ENCODE results near the gene CKAP2. TPM values are rescaled to one million over a fixed set of nuclear protein-coding genes. Genes with fewer than 3 reads are reported as not detected.

Gene CKAP2
- total RNA-seq, 1 experiment from 2014 or later, result 80.2 TPM

DNA sequence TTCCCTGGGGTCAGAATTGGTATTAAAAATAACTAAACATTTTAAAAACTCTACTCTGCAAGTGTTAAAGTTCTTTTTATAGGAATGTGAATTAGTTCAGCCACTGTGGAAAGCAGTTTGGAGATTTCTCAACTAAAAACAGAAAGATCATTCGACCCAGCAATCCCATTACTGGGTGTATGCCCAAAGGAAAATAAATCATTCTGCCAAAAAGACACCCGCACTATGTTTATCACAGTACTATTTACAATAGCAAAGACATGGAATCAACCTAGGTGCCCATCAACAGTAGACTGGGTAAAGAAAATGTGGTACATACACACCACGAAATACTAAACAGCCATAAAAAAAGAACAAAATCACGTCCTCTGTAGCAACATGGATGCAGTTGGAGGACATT lies 48.6 kb upstream of the CKAP2 start:
- Histone ChIP-seq H3K9me2 (ENCODE audit: insufficient read depth) (no peaks in the 10 kb centered on the region), H4K20me1 (ENCODE audit: insufficient read depth) (no peaks in the 10 kb centered on the region), H3K9me3 (ENCODE audit: control insufficient read depth in 1 of 2, insufficient read depth in 1 of 2, low read depth in 1 of 2, low read length in 2 of 2) (no peaks in the 10 kb centered on the region), H3K27ac (ENCODE audit: low read depth, low read length) (no peak overlapping the region), H3K4me2 (ENCODE audit: low read length) (no peak overlapping the region), H3K27me3 (ENCODE audit: insufficient read depth, low read length) (no peaks in the 10 kb centered on the region), H3K4me1 (ENCODE audit: control insufficient read depth in 1 of 2, insufficient read depth in 2 of 2, low read length in 2 of 2) (peaks cover 0 to 2% of the 10 kb centered on the region in 2 experiments; a peak in 2 of 4 replicates), H3K4me3 (replicated peaks in 1 of 2; ENCODE audit: low read depth in 1 of 2, low read length in 2 of 2) (no peak overlapping the region), H3K9ac (ENCODE audit: low read length) (no peak overlapping the region), H2AFZ (ENCODE audit: low read depth, low read length, poor library complexity, severe bottlenecking) (no peak overlapping the region), H3K79me2 (ENCODE audit: insufficient read depth, low read length) (no peaks in the 10 kb centered on the region), H3K36me3 (ENCODE audit: control insufficient read depth in 1 of 2, insufficient read depth in 2 of 2, low read length in 2 of 2) (no peaks in the 10 kb centered on the region)
- ATAC-seq (no peak), DNase-seq (ENCODE audit: low read depth, low spot score) (no peak)
- ChIA-PET RAD21 (ENCODE audit: low non-redundant PET in 1 of 2, low total read pairs in 2 of 2, uncharacterized antibody in 2 of 2, unreplicated experiment in 2 of 2) (no interaction called here), POLR2A (no interaction called here), CTCF (no interaction called here)
- intact Hi-C loops (cut with micrococcal nuclease), result no loop called here
- TF ChIP-seq SRF (IDR thresholded peaks at IDR 0.05; ENCODE audit: low read depth) (no peak), CBX3 (IDR thresholded peaks at IDR 0.05; ENCODE audit: low read depth) (no peak), SP1 (IDR thresholded peaks at IDR 0.05; ENCODE audit: low read depth) (no peak), POLR2AphosphoS5 (IDR thresholded peaks at IDR 0.05; ENCODE audit: low read depth, low read length) (no peak), YY1 (IDR thresholded peaks at IDR 0.05; ENCODE audit: extremely low read depth, insufficient replicate concordance, low read depth, low read length) (no peak), POLR2A (IDR thresholded peaks at IDR 0.05; ENCODE audit: borderline replicate concordance, extremely low read depth, insufficient read depth, insufficient read length) (no peak), ZFX (IDR thresholded peaks at IDR 0.05) (no peak), CEBPB (IDR thresholded peaks at IDR 0.05; ENCODE audit: low read depth) (no peak), EZH2phosphoT487 (IDR thresholded peaks at IDR 0.05; ENCODE audit: borderline replicate concordance) (no peak), ZNF274 (IDR thresholded peaks at IDR 0.05; ENCODE audit: low read depth, low read length) (no peak)
- TF ChIP-seq, protein P1, sequence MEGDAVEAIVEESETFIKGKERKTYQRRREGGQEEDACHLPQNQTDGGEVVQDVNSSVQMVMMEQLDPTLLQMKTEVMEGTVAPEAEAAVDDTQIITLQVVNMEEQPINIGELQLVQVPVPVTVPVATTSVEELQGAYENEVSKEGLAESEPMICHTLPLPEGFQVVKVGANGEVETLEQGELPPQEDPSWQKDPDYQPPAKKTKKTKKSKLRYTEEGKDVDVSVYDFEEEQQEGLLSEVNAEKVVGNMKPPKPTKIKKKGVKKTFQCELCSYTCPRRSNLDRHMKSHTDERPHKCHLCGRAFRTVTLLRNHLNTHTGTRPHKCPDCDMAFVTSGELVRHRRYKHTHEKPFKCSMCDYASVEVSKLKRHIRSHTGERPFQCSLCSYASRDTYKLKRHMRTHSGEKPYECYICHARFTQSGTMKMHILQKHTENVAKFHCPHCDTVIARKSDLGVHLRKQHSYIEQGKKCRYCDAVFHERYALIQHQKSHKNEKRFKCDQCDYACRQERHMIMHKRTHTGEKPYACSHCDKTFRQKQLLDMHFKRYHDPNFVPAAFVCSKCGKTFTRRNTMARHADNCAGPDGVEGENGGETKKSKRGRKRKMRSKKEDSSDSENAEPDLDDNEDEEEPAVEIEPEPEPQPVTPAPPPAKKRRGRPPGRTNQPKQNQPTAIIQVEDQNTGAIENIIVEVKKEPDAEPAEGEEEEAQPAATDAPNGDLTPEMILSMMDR (IDR thresholded peaks at IDR 0.05 in 2 of 3, conservative IDR thresholded peaks at IDR 0.05 in 1 of 3; ENCODE audit: borderline replicate concordance in 1 of 3, insufficient read depth in 1 of 3, low read depth in 2 of 3, low read length in 2 of 3), result no peak
- TF ChIP-seq, protein P2, sequence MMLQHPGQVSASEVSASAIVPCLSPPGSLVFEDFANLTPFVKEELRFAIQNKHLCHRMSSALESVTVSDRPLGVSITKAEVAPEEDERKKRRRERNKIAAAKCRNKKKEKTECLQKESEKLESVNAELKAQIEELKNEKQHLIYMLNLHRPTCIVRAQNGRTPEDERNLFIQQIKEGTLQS (IDR thresholded peaks at IDR 0.05), result no peak
- TF ChIP-seq, protein P3, sequence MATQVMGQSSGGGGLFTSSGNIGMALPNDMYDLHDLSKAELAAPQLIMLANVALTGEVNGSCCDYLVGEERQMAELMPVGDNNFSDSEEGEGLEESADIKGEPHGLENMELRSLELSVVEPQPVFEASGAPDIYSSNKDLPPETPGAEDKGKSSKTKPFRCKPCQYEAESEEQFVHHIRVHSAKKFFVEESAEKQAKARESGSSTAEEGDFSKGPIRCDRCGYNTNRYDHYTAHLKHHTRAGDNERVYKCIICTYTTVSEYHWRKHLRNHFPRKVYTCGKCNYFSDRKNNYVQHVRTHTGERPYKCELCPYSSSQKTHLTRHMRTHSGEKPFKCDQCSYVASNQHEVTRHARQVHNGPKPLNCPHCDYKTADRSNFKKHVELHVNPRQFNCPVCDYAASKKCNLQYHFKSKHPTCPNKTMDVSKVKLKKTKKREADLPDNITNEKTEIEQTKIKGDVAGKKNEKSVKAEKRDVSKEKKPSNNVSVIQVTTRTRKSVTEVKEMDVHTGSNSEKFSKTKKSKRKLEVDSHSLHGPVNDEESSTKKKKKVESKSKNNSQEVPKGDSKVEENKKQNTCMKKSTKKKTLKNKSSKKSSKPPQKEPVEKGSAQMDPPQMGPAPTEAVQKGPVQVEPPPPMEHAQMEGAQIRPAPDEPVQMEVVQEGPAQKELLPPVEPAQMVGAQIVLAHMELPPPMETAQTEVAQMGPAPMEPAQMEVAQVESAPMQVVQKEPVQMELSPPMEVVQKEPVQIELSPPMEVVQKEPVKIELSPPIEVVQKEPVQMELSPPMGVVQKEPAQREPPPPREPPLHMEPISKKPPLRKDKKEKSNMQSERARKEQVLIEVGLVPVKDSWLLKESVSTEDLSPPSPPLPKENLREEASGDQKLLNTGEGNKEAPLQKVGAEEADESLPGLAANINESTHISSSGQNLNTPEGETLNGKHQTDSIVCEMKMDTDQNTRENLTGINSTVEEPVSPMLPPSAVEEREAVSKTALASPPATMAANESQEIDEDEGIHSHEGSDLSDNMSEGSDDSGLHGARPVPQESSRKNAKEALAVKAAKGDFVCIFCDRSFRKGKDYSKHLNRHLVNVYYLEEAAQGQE (IDR thresholded peaks at IDR 0.05; ENCODE audit: low read depth), result no peak
- TF ChIP-seq, protein P4, sequence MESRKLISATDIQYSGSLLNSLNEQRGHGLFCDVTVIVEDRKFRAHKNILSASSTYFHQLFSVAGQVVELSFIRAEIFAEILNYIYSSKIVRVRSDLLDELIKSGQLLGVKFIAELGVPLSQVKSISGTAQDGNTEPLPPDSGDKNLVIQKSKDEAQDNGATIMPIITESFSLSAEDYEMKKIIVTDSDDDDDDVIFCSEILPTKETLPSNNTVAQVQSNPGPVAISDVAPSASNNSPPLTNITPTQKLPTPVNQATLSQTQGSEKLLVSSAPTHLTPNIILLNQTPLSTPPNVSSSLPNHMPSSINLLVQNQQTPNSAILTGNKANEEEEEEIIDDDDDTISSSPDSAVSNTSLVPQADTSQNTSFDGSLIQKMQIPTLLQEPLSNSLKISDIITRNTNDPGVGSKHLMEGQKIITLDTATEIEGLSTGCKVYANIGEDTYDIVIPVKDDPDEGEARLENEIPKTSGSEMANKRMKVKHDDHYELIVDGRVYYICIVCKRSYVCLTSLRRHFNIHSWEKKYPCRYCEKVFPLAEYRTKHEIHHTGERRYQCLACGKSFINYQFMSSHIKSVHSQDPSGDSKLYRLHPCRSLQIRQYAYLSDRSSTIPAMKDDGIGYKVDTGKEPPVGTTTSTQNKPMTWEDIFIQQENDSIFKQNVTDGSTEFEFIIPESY (IDR thresholded peaks at IDR 0.05; ENCODE audit: extremely low read depth, insufficient replicate concordance, low read length), result no peak
- TF ChIP-seq, protein P5, sequence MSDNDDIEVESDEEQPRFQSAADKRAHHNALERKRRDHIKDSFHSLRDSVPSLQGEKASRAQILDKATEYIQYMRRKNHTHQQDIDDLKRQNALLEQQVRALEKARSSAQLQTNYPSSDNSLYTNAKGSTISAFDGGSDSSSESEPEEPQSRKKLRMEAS (IDR thresholded peaks at IDR 0.05), result no peak
- BruUV-seq (replicated peaks), result no TSS peak
